Measurements from ENCODE around the gene PLOD3.
A peak's percentile ranks its signal among the peaks of the same experiment; 100 is the strongest.

The PLOD3 gene

GRCh38 chr7:101165075-101165957 is 52.1 kb downstream of the PLOD3 start, which contains the start of gene VGF:
Gene VGF (minus strand): TSS chr7:101165569. CDS start chr7:101164843, 726 bp downstream.
- Histone ChIP-seq H4K20me1 (ENCODE audit: control insufficient read depth, insufficient read depth, low read depth, low read length) (peaks cover 35% of the 10 kb centered on the region), H3K9me2 (replicated peaks; ENCODE audit: control insufficient read depth, low read length) (no peaks in the 10 kb centered on the region), H3F3A (ENCODE audit: control insufficient read depth, insufficient read depth) (peaks cover 20% of the 10 kb centered on the region), H3K4me2 (ENCODE audit: low read length) (peak within 1 kb of the TSS; percentile 72), H3K36me3 (ENCODE audit: control insufficient read depth, low read length) (peaks cover 8% of the 10 kb centered on the region; the same call in 1 of the 2 replicates), H3K9me3 (ENCODE audit: control insufficient read depth, insufficient read depth, low read length) (no peaks in the 10 kb centered on the region), H3K4me1 (ENCODE audit: control insufficient read depth, low read length) (peaks cover 62% of the 10 kb centered on the region), H3K27ac (ENCODE audit: low read depth, low read length) (no peak within 1 kb of the TSS), H3K79me2 (ENCODE audit: control insufficient read depth, low read length) (peaks cover 12% of the 10 kb centered on the region), H3K4me3 (ENCODE audit: low read length) (peak within 1 kb of the TSS; percentile 85), H3K27me3 (ENCODE audit: control insufficient read depth, low read length) (peaks cover 44% of the 10 kb centered on the region)
- TF ChIP-seq EZH2phosphoT487 (IDR thresholded peaks at IDR 0.05; ENCODE audit: borderline replicate concordance, low read length) (no peak), CTCF (IDR thresholded peaks at IDR 0.05; ENCODE audit: low read depth, low read length, poor library complexity, severe bottlenecking) (no peak)

- Histone ChIP-seq H3F3A (ENCODE audit: control insufficient read depth, insufficient read depth) (peaks cover 20% of the 10 kb centered on the region), H3K79me2 (ENCODE audit: control insufficient read depth, low read length) (peaks cover 12% of the 10 kb centered on the region), H3K27me3 (ENCODE audit: control insufficient read depth, low read length) (peaks cover 33% of the 10 kb centered on the region), H3K4me2 (ENCODE audit: low read length) (peak overlapping the region; percentile 72), H3K4me3 (ENCODE audit: low read length) (peak overlapping the region; percentile 85), H3K9me3 (ENCODE audit: control insufficient read depth, insufficient read depth, low read length) (no peaks in the 10 kb centered on the region), H3K9me2 (replicated peaks; ENCODE audit: control insufficient read depth, low read length) (no peaks in the 10 kb centered on the region), H3K36me3 (ENCODE audit: control insufficient read depth, low read length) (peaks cover 14% of the 10 kb centered on the region), H3K4me1 (ENCODE audit: control insufficient read depth, low read length) (peaks cover 52% of the 10 kb centered on the region), H3K27ac (ENCODE audit: low read depth, low read length) (peak overlapping the region; percentile 78), H4K20me1 (ENCODE audit: control insufficient read depth, insufficient read depth, low read depth, low read length) (peaks cover 32% of the 10 kb centered on the region)
- TF ChIP-seq EZH2phosphoT487 (IDR thresholded peaks at IDR 0.05; ENCODE audit: borderline replicate concordance, low read length), result no peak
- no peak for TF ChIP-seq CTCF (IDR thresholded peaks at IDR 0.05; ENCODE audit: low read depth, low read length, poor library complexity, severe bottlenecking)
Observed at GRCh38 chr7:101164071-101164840, 53.1 kb downstream of the PLOD3 start.

GRCh38 chr7:101163279-101164070 is 53.9 kb downstream of the PLOD3 start:
- no peaks in the 10 kb centered on the region for H3K9me2 ChIP-seq (replicated peaks; ENCODE audit: control insufficient read depth, low read length)
- H3K27me3 ChIP-seq (ENCODE audit: control insufficient read depth, low read length), result peaks cover 25% of the 10 kb centered on the region
- H3K4me3 ChIP-seq (ENCODE audit: low read length), result peak overlapping the region; percentile 85
- peaks cover 12% of the 10 kb centered on the region for H3K79me2 ChIP-seq (ENCODE audit: control insufficient read depth, low read length)
- peaks cover 52% of the 10 kb centered on the region for H3K4me1 ChIP-seq (ENCODE audit: control insufficient read depth, low read length)
- H3K4me2 ChIP-seq (ENCODE audit: low read length), result peak overlapping the region; percentile 72
- peak overlapping the region; percentile 78 for H3K27ac ChIP-seq (ENCODE audit: low read depth, low read length)
- no peaks in the 10 kb centered on the region for H3K9me3 ChIP-seq (ENCODE audit: control insufficient read depth, insufficient read depth, low read length)
- H3K36me3 ChIP-seq (ENCODE audit: control insufficient read depth, low read length), result peaks cover 20% of the 10 kb centered on the region
- TF ChIP-seq CTCF (IDR thresholded peaks at IDR 0.05; ENCODE audit: low read depth, low read length, poor library complexity, severe bottlenecking) (no peak), EZH2phosphoT487 (IDR thresholded peaks at IDR 0.05; ENCODE audit: borderline replicate concordance, low read length) (no peak)
- peaks cover 26% of the 10 kb centered on the region for H4K20me1 ChIP-seq (ENCODE audit: control insufficient read depth, insufficient read depth, low read depth, low read length)
- peaks cover 20% of the 10 kb centered on the region for H3F3A ChIP-seq (ENCODE audit: control insufficient read depth, insufficient read depth)

Measured in DOHH2 (cell line).